WI38 (cell line): Measurements from ENCODE around the gene IKZF3.
"Not testable (repeated sequence)": the region's sequence is repeated elsewhere in the genome, so short reads cannot be mapped to it uniquely, and the experiment has no call there.

Experiments
- H3K4me3 ChIP-seq: 2 replicates; pipeline ENCODE4 v1.5.1; 2011; ENCODE audit warnings: low read depth, mild to moderate bottlenecking, control low read depth, low read length
- TF ChIP-seq, protein P1 (sequence below): IDR thresholded peaks from 2 replicates; pipeline ENCODE4 v1.5.1; 2012; ENCODE audit warnings: low read depth, mild to moderate bottlenecking, control low read depth, low read length

Gene IKZF3

DNA sequence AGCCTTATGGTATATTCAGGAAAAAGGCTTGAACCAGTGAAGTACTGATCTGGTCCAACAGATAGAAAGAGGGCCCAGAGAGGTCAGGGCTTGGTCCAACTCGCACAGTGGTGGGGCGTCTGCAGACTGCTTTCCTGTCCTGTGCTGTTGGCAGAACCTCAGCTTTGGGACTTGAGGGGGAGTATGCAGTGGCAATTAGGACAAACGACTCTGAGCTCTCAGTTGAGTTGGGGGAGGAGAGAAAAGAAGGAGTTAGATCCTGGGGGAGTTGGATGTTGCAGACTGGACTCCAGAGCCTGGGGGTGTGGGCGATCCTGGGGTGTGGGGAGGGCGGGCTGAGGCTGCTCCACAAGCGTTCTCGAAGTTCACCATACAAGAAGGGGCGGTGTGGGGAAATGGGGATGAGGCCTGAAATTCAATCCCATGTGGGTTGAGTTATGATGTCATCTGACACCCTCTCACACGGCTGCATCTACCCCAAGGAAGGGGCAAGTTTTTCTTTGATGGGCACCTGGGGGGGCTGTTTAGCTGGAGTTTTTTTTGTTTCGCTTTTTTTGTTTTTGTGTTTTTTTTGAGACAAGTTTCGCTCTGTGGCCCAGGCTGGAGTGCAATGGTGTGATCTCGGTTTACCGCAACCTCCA is 111.8 kb downstream of the IKZF3 start:
- TF ChIP-seq, protein P1, sequence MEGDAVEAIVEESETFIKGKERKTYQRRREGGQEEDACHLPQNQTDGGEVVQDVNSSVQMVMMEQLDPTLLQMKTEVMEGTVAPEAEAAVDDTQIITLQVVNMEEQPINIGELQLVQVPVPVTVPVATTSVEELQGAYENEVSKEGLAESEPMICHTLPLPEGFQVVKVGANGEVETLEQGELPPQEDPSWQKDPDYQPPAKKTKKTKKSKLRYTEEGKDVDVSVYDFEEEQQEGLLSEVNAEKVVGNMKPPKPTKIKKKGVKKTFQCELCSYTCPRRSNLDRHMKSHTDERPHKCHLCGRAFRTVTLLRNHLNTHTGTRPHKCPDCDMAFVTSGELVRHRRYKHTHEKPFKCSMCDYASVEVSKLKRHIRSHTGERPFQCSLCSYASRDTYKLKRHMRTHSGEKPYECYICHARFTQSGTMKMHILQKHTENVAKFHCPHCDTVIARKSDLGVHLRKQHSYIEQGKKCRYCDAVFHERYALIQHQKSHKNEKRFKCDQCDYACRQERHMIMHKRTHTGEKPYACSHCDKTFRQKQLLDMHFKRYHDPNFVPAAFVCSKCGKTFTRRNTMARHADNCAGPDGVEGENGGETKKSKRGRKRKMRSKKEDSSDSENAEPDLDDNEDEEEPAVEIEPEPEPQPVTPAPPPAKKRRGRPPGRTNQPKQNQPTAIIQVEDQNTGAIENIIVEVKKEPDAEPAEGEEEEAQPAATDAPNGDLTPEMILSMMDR, result no peak
- no peak overlapping the region for H3K4me3 ChIP-seq

DNA sequence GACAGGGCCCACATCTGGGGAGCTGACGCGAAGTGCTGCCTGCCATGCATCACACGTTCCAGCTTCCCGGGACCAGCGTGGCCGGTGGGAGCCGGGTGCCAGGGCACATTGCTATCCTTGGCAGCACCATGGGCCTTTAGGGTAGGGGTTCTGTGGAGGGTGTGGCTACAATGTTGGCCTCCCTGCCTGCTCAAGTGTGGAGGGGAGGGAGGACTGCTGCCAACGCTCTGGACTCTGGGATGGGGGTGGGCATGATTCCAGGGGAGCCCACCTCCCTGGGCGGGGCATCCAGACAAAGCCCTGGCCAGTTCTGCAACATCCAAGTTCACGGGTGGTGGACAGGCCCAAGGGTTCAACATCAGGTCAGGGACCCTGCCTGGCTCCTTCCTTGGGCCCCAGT is 112.5 kb downstream of the IKZF3 start:
- no peak overlapping the region for H3K4me3 ChIP-seq
- TF ChIP-seq, protein P1, result no peak

DNA sequence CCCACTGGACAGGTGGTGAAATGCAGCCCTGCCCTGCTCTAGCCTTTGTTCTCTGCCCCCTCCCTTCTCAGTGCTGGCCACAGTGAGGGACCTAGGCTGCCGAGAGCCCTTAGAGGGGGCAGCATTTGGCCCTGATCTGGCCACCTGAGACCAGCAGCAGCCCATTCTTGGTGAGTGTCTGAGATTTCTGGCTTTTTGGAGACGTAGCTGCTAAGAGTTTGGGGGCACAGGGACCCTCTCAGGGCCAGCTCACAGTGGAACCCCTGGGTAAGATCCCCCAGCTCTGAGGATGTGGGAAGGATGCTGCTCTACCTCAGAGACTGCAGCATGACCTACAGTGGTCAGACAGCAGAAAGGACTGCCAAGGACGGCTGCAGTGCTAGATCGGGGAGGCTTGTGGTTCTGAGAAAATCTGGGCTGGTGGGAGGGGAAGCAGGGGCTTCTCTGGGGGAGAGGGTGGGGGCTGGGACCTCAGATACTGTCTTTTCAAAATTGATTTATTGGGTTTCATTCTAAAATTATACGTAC is 113.0 kb downstream of the IKZF3 start:
- no peak overlapping the region for H3K4me3 ChIP-seq
- TF ChIP-seq, protein P1, result no peak

DNA sequence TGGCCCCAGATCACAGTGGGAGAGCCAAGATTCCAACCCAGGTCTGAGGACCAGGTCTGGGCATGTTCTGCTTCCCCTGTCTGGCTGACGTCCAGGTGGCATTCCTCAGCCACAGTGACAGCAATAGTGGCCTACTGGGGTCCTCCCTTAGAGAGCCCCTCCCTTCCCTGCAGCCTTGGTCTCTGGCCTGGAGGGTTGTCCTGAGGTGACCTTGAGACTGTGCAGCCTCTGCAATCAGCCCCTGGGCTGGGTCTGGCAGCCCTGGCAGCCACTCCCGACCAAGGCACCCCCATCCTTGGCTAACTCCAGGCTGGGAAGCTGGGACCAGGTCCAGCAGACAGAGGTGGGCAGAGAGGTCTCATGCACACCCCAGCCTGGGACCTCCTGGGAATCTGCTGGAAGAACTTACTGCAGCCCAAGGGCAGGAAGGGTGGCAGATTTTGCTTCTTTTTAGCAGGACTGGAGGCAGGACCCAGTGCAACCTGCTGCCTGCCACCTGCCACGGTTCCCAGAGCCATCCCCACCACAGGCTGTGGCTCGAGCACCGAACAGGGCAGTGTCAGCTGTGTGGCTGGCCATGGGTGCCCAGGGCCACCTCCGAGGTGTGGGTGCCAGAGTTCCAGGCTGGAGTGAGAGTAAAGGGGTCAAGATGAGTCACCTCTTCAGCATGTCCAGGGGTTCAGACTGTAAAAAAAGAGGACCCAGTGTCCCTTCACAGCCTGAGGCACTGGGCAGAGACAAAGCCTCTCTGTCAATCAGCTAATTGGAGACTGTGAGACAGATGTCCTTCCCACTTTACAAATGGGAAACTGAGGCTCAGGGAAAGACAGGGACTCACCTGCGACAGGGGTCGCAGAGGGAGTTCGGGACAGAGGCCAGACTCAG is 113.7 kb downstream of the IKZF3 start:
- TF ChIP-seq, protein P1, result no peak
- H3K4me3 ChIP-seq, result no peak overlapping the region

DNA sequence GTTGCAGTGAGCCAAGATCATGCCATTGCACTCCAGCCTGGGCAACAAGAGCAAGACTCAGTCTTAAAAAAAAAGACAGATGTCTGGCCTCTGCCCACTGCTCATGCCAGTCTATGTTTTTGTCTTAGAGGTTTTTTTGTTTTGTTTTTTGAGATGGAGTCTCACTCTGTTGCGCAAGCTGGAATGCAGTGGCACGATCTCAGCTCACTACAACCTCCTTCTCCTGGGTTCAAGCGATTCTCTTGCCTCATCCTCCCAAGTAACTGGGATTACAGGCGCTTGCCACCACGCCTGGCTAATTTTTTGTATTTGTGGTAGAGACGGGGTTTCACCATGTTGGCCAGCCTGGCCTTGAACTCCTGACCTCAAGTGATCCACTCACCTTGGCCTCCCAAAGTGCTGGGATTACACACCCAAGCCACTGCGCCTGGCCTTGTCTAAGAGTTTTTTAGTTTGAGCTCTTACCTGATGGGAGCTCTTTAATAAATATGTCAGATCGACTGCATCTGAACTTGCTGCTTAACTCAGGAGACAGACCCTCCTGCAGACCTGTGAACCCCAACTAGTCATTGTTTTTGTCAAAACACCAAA is 115.6 kb downstream of the IKZF3 start:
- not testable (repeated sequence) for H3K4me3 ChIP-seq

DNA sequence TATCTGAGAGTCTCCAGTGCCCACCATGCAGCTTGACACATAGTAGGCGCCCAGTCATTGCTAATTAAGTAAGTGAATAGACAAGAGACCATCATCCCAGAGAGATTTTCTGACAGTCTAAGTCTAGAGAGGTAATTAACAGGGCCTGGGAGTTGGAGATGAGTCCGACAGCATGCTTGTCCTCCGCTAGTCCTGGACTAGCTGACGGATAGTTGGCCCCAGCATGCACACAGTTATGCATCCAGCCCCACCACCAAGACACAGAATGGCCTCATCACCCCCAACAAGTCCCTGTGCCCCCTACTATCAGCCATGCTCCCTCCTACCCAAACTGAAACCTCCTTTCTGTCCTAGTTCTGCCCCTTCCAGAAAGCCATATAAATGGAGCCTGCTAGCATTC is 116.4 kb downstream of the IKZF3 start:
- no peak overlapping the region for H3K4me3 ChIP-seq
- TF ChIP-seq, protein P1, result no peak

DNA sequence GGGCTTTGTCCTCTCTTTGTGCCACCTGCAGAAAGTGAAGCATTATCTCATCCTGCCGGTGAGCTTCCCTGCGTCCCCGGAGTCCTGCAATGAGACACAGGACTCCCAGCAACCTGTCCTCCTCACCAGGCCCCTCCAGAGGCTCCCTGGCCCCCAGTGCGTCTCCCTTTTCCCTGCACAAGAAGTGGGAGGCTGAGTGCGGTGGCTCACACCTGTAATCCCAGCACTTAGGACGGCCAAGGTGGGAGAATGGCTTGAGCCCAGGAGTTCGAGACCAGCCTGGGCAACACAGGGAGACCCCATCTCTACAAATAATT is 118.0 kb downstream of the IKZF3 start:
- no peak overlapping the region for H3K4me3 ChIP-seq
- TF ChIP-seq, protein P1, result no peak
